GM18951 (cell line): ENCODE results near the gene MAP3K14.

Experiments used
- POLR2A ChIP-seq: IDR thresholded peaks from 4 replicates; pipeline ENCODE4 v1.6.1; 2011; ENCODE audit warnings: mild to moderate bottlenecking; ENCODE audit not compliant: insufficient read length, insufficient read depth; ENCODE audit errors: extremely low read depth
- in situ Hi-C: fragments of 300-500 bp; cut with MboI; formaldehyde crosslinking; loops from one replicate; pipeline ENCODE4 v1.12.0; 2022; ENCODE audit warnings: low sequenced_read_pairs, mixed read lengths, inconsistent platforms; ENCODE audit not compliant: unreplicated experiment

Gene MAP3K14

DNA sequence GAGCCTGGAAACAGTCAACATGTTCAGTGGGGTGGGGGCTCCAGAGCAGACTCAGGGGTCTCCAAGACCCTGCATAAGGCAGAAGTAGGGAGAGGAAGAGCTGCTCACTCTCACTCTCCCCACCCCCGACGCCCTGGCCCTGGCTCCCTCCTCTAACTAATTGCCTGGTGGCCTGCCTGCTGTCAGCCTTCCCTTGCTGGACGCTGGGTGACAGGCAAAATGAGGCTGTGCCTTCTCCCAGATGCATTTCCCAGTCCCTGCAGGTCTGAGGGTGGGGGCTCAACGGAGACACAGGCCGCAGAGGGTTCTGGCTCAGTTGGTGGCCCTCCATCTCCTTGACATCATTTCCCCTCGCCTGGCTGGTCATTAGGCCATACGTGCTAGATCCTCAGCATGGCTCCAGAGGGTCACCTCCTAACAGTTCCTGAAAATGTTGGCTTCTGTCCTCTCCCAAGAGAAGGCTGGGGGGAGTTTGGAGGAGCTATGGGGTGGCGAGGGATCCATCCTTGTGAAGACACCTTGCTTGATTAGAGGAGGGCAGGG lies 93.8 kb downstream of the MAP3K14 start:
- peak; percentile 16 for TF ChIP-seq POLR2A
- in situ Hi-C loops: no loop called here

DNA sequence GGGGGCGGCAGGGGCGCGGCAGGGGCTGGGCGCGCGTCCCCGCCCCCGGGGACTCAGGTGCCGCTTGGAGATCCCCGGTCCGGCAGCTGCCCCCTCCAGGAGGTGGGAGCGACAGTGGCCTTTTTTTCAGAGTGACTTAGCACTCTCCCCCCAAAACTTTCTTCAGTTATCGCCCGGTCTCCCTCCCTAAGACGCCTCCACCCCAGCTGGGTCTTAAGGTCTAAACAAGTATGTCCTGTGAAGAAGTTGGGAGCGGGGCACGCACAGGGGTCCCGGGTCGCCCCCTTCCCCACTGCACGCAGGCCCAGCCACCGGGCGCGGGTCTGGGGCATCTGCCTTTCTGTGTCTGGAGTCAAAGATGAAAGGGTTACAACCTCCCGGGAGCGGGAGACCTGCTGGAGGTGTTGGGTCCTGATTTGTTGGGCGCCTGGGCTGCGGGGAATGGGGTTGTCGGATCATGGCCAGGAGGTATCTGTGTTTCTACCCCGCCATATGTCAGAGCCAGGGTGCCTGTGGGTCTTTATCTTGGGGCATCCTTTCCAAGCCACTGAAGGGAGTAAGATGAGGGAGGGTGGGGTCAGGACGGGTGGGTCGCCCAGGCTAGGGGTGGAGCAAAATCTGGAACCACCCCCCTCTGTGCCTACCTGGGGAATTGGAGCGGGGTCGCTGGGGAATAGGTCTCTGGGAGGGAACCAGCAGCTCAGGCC lies 94.4 kb downstream of the MAP3K14 start:
- in situ Hi-C loops: no loop called here
- TF ChIP-seq POLR2A: peak; percentile 53

- in situ Hi-C loops: no loop called here
- TF ChIP-seq POLR2A: no peak
These were observed 94.9 kb downstream of the MAP3K14 start for GRCh38 chr17:45222014-45222288.

GRCh38 chr17:45221081-45222013 lies 95.5 kb downstream of the MAP3K14 start, which contains the start of gene FMNL1:
TSS of gene FMNL1 (plus strand) at chr17:45221885. CDS start at chr17:45222125, 240 bp downstream.
- in situ Hi-C loops: no loop called here
- peak; percentile 53 for TF ChIP-seq POLR2A

GRCh38 chr17:45220079-45220478 lies 96.7 kb downstream of the MAP3K14 start:
- TF ChIP-seq POLR2A: no peak
- in situ Hi-C loops: no loop called here

- in situ Hi-C loops: loop anchor here (5.0 kb wide), 1 partner anchor 168 kb away; no protein-coding TSS in a partner anchor
- no peak for TF ChIP-seq POLR2A
These were observed 97.7 kb downstream of the MAP3K14 start for GRCh38 chr17:45218895-45219661.
